GM21526 (cell line): ENCODE results near the gene HOXB1.

Experiments used
- ATAC-seq: cut with Tn5 transposase; IDR thresholded peaks from one replicate; pipeline ENCODE4 v1.9.1; 2021; ENCODE audit warnings: moderate library complexity; ENCODE audit not compliant: unreplicated experiment, low FRiP score

Gene HOXB1

GRCh38 chr17:48555258-48556228 lies 24.7 kb upstream of the HOXB1 start:
- no peak for ATAC-seq

GRCh38 chr17:48554412-48555257 lies 23.8 kb upstream of the HOXB1 start:
- ATAC-seq, result no peak

- no peak for ATAC-seq
Measured at GRCh38 chr17:48553826-48554225, 23.0 kb upstream of the HOXB1 start.

- no peak for ATAC-seq
Measured at GRCh38 chr17:48553190-48553547, 22.4 kb upstream of the HOXB1 start.

GRCh38 chr17:48552466-48553189 lies 21.8 kb upstream of the HOXB1 start:
- ATAC-seq, result no peak

GRCh38 chr17:48551596-48552465 lies 21.0 kb upstream of the HOXB1 start:
- ATAC-seq, result no peak

GRCh38 chr17:48551214-48551555 lies 20.4 kb upstream of the HOXB1 start:
- ATAC-seq, result no peak

GRCh38 chr17:48550502-48551213 lies 19.8 kb upstream of the HOXB1 start:
- ATAC-seq, result no peak

GRCh38 chr17:48549914-48550501 lies 19.2 kb upstream of the HOXB1 start:
- ATAC-seq, result no peak

GRCh38 chr17:48549281-48549630 lies 18.4 kb upstream of the HOXB1 start:
- ATAC-seq, result no peak

GRCh38 chr17:48548523-48549280 lies 17.9 kb upstream of the HOXB1 start:
- ATAC-seq, result no peak

- no peak for ATAC-seq
Measured at GRCh38 chr17:48547808-48548522, 17.2 kb upstream of the HOXB1 start.

GRCh38 chr17:48546924-48547807 lies 16.4 kb upstream of the HOXB1 start:
- ATAC-seq, result no peak

GRCh38 chr17:48546137-48546923 lies 15.5 kb upstream of the HOXB1 start:
- ATAC-seq, result no peak

GRCh38 chr17:48545539-48545938 lies 14.7 kb upstream of the HOXB1 start:
- ATAC-seq, result no peak

- ATAC-seq, result no peak
Measured at GRCh38 chr17:48545022-48545375, 14.2 kb upstream of the HOXB1 start, which contains the start of gene HOXB2. HOXB2 (minus strand) TSS chr17:48545109; CDS start chr17:48544911, 198 bp downstream.
